Endothelial cell of hepatic sinusoid (primary cell): Measurements from ENCODE around the gene CEP104.
"Not testable (repeated sequence)": the region's sequence is repeated elsewhere in the genome, so short reads cannot be mapped to it uniquely, and the experiment has no call there.

ENCODE experiments used
- in situ Hi-C: cut with HindIII; loops from 2 replicates; pipeline ENCODE4 v1.10.0; 2017; ENCODE audit warnings: low sequenced_read_pairs

The CEP104 gene

GRCh38 chr1:3804627-3804944 is 52.4 kb downstream of the CEP104 start:
- in situ Hi-C loops: not testable (repeated sequence)

GRCh38 chr1:3803905-3804626 is 52.9 kb downstream of the CEP104 start:
- in situ Hi-C loops: no loop called here

- in situ Hi-C loops: not testable (repeated sequence)
Measured at GRCh38 chr1:3800795-3801194, 56.2 kb downstream of the CEP104 start.

GRCh38 chr1:3799976-3800685 is 56.9 kb downstream of the CEP104 start:
- in situ Hi-C loops: no loop called here

GRCh38 chr1:3796215-3797061 is 60.6 kb downstream of the CEP104 start, which contains the start of gene LRRC47:
Gene LRRC47, minus strand, starts transcription at chr1:3796498. Its CDS starts 22 bp downstream, at chr1:3796476.
- in situ Hi-C loops: no loop called here

GRCh38 chr1:3795453-3796214 is 61.4 kb downstream of the CEP104 start:
- in situ Hi-C loops: no loop called here

GRCh38 chr1:3790952-3791351 is 66.1 kb downstream of the CEP104 start:
- in situ Hi-C loops: no loop called here

GRCh38 chr1:3790500-3790923 is 66.5 kb downstream of the CEP104 start:
- in situ Hi-C loops: no loop called here

- in situ Hi-C loops: no loop called here
Measured at GRCh38 chr1:3789421-3790300, 67.3 kb downstream of the CEP104 start.

- in situ Hi-C loops: no loop called here
Measured at GRCh38 chr1:3788756-3789420, 68.1 kb downstream of the CEP104 start.

GRCh38 chr1:3787745-3788605 is 69.0 kb downstream of the CEP104 start:
- in situ Hi-C loops: no loop called here

GRCh38 chr1:3787349-3787715 is 69.7 kb downstream of the CEP104 start:
- in situ Hi-C loops: no loop called here

- in situ Hi-C loops: no loop called here
Measured at GRCh38 chr1:3786468-3787348, 70.3 kb downstream of the CEP104 start.

GRCh38 chr1:3785456-3786157 is 71.4 kb downstream of the CEP104 start:
- in situ Hi-C loops: no loop called here

GRCh38 chr1:3785045-3785444 is 72.0 kb downstream of the CEP104 start:
- in situ Hi-C loops: no loop called here

- in situ Hi-C loops: no loop called here
Measured at GRCh38 chr1:3783651-3784474, 73.1 kb downstream of the CEP104 start.
